Endodermal cell (in vitro differentiated cells): ENCODE measurements around the gene LYST. TPM values are rescaled to one million over a fixed set of nuclear protein-coding genes. Genes with fewer than 3 reads are reported as not detected.
"Not testable (repeated sequence)": the region's sequence is repeated elsewhere in the genome, so short reads cannot be mapped to it uniquely, and the experiment has no call there.

ENCODE experiments used
- DNase-seq: peaks from one replicate; pipeline ENCODE4 v3.0.0-alpha.2; 2017
- H3K27ac ChIP-seq: 2 replicates; pipeline ENCODE4 v1.5.1; 2013; ENCODE audit warnings: mild to moderate bottlenecking, low read depth, low read length, moderate library complexity
- H3K27me3 ChIP-seq: 2 replicates; pipeline ENCODE4 v1.6.1; 2013; ENCODE audit warnings: mild to moderate bottlenecking, low read length, moderate library complexity; ENCODE audit not compliant: insufficient read depth, control insufficient read depth, poor library complexity, severe bottlenecking
- H3K36me3 ChIP-seq: 2 replicates; pipeline ENCODE4 v1.7.0; 2013; ENCODE audit warnings: mild to moderate bottlenecking, low read length, moderate library complexity; ENCODE audit not compliant: control insufficient read depth, insufficient read depth
- H3K4me1 ChIP-seq: one replicate; pipeline ENCODE4 v1.7.0; 2013; ENCODE audit warnings: low read length; ENCODE audit not compliant: control insufficient read depth, insufficient read depth
- H3K4me3 ChIP-seq: 2 replicates; pipeline ENCODE4 v1.5.1; 2013; ENCODE audit warnings: mild to moderate bottlenecking, low read length, moderate library complexity
- H3K9ac ChIP-seq: 2 replicates; pipeline ENCODE4 v1.6.1; 2013; ENCODE audit warnings: mild to moderate bottlenecking, low read length, moderate library complexity; ENCODE audit not compliant: poor library complexity, severe bottlenecking; ENCODE audit errors: extremely low read depth
- H3K9me3 ChIP-seq: 2 replicates; pipeline ENCODE4 v1.6.1; 2013; ENCODE audit warnings: mild to moderate bottlenecking, low read length, moderate library complexity; ENCODE audit not compliant: control insufficient read depth
- H3K27ac Mint-ChIP-seq: 2 replicates; pipeline ENCODE4 v1.8.0; 2020; ENCODE audit warnings: mixed read lengths
- H3K27me3 Mint-ChIP-seq: 2 replicates; pipeline ENCODE4 v1.8.0; 2021; ENCODE audit warnings: mild to moderate bottlenecking, mixed read lengths; ENCODE audit not compliant: insufficient read depth
- H3K36me3 Mint-ChIP-seq: 2 replicates; pipeline ENCODE4 v1.8.0; 2020; ENCODE audit warnings: low read depth, mixed read lengths
- H3K4me1 Mint-ChIP-seq: 2 replicates; pipeline ENCODE4 v1.8.0; 2020; ENCODE audit warnings: mixed read lengths
- H3K4me3 Mint-ChIP-seq: 2 replicates; pipeline ENCODE4 v1.8.0; 2020; ENCODE audit warnings: mild to moderate bottlenecking, moderate library complexity, mixed read lengths
- H3K9me3 Mint-ChIP-seq: 2 replicates; pipeline ENCODE4 v1.8.0; 2020; ENCODE audit warnings: mild to moderate bottlenecking, mixed read lengths
- CTCF ChIP-seq: fragments of 200-600 bp; sonication (generic); conservative IDR thresholded peaks from 2 replicates; pipeline ENCODE4 v1.5.0; 2021; ENCODE audit warnings: antibody characterized with exemption, mild to moderate bottlenecking
- WGBS, 2 experiments: methylation state at CpG; one replicate each; pipeline versions ENCODE4 v1.1.5 to v1.1.7; 2013; ENCODE audit warnings: missing lambda C conversion rate in 2 of 2, mixed read lengths in 1 of 2; ENCODE audit not compliant: insufficient coverage in 1 of 2, insufficient read length in 1 of 2; 5-methylcytosine and 5-hydroxymethylcytosine counted together
- total RNA-seq, 2 donors: library from RNA; stranded (reverse); fragmentation: NEBNext Ultra II Directional in 1 of 2; extraction: Animal tissue kit (Norgen Biotek cat#: 25700) in 1 of 2; gene quantifications; 2 replicates in 1 of 2; 3 replicates in 1 of 2; pipeline ENCODE4 v1.2.1, GENCODE V29; 2021

LYST gene
- total RNA-seq, 2 donors from 2014 or later = 2.5 to 6.8 TPM

DNA sequence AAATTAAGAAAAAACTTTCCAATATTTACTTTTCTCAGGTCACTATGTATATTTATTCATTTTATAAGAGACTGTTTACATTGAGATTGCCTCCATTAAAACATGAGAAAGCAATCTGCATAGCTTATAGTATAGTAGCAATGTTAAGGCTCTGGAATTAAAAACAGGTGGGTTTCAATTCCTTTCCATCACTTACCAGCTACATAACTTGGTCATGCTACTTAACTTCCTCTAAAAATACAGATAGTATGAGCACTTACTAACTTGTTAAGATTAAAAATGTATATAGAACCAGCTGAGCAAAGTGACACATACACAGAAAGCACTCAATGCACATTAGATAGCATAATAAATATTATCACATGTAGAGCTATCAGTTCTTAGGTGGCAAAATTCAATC lies 76.6 kb downstream of the LYST start:
- H3K27me3 Mint-ChIP-seq = no peaks in the 10 kb centered on the region
- H3K9ac ChIP-seq = no peak overlapping the region
- no peak overlapping the region for H3K27ac ChIP-seq
- H3K4me1 ChIP-seq = no peaks in the 10 kb centered on the region
- no peak overlapping the region for H3K4me3 Mint-ChIP-seq
- no peaks in the 10 kb centered on the region for H3K27me3 ChIP-seq
- TF ChIP-seq CTCF = no peak
- no peak for DNase-seq
- H3K9me3 Mint-ChIP-seq = no peaks in the 10 kb centered on the region
- H3K36me3 Mint-ChIP-seq = no peaks in the 10 kb centered on the region
- no peaks in the 10 kb centered on the region for H3K9me3 ChIP-seq
- no peak overlapping the region for H3K4me3 ChIP-seq
- H3K27ac Mint-ChIP-seq = no peak overlapping the region
- no peaks in the 10 kb centered on the region for H3K4me1 Mint-ChIP-seq
- no peaks in the 10 kb centered on the region for H3K36me3 ChIP-seq

DNA sequence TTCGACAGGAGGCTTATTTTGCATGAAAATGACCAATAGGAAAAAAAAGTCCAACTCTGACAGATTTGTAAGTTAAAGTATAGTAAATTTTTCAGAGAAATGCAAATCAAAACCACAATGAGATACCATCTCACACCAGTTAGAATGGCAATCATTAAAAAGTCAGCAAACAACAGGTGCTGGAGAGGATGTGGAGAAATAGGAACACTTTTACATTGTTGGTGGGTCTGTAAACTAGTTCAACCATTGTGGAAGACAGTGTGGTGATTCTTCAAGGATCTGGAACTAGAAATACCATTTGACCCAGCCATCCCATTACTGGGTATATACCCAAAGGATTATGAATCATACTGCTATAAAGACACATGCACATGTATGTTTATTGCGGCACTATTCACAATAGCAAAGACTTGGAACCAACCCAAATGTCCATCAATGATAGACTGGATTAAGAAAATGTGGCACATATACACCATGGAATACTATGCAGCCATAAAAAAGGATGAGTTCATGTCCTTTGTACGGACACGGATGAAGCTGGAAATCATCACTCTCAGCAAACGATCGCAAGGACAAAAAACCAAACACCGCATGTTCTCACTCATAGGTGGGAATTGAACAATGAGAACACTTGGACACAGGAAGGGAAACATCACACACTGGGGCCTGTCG lies 80.3 kb downstream of the LYST start:
- H3K4me3 Mint-ChIP-seq, DNase-seq, H3K4me1 ChIP-seq, H3K4me3 ChIP-seq, H3K9me3 Mint-ChIP-seq, H3K9ac ChIP-seq, H3K27ac ChIP-seq, H3K27ac Mint-ChIP-seq, H3K4me1 Mint-ChIP-seq, H3K36me3 ChIP-seq, H3K36me3 Mint-ChIP-seq, H3K27me3 ChIP-seq, H3K27me3 Mint-ChIP-seq, H3K9me3 ChIP-seq: not testable (repeated sequence)
- 78 to 95% methylated on average over 5 to 6 of the region's 8 CpGs for WGBS, 2 experiments

GRCh38 chr1:235784950-235785349 lies 81.8 kb downstream of the LYST start:
- H3K27ac ChIP-seq = no peak overlapping the region
- H3K36me3 ChIP-seq = no peaks in the 10 kb centered on the region
- no peak overlapping the region for H3K4me3 Mint-ChIP-seq
- no peaks in the 10 kb centered on the region for H3K4me1 Mint-ChIP-seq
- no peak for DNase-seq
- TF ChIP-seq CTCF = no peak
- H3K9me3 ChIP-seq = no peaks in the 10 kb centered on the region
- H3K9ac ChIP-seq = no peak overlapping the region
- H3K36me3 Mint-ChIP-seq = no peaks in the 10 kb centered on the region
- H3K27me3 ChIP-seq = no peaks in the 10 kb centered on the region
- H3K27ac Mint-ChIP-seq = no peak overlapping the region
- WGBS, 2 experiments = 93% methylated on average over 2 of the region's 2 CpGs; no CpG with 5 or more reads in 1 of the 2 experiments
- no peaks in the 10 kb centered on the region for H3K4me1 ChIP-seq
- no peak overlapping the region for H3K4me3 ChIP-seq
- H3K27me3 Mint-ChIP-seq = no peaks in the 10 kb centered on the region
- no peaks in the 10 kb centered on the region for H3K9me3 Mint-ChIP-seq
